HG03045 (cell line): ENCODE data around the gene PISD.

Experiments
- ATAC-seq: cut with Tn5 transposase; IDR thresholded peaks from one replicate; pipeline ENCODE4 v1.9.1; 2021; ENCODE audit warnings: mild to moderate bottlenecking, moderate library complexity; ENCODE audit not compliant: unreplicated experiment

Gene PISD

DNA sequence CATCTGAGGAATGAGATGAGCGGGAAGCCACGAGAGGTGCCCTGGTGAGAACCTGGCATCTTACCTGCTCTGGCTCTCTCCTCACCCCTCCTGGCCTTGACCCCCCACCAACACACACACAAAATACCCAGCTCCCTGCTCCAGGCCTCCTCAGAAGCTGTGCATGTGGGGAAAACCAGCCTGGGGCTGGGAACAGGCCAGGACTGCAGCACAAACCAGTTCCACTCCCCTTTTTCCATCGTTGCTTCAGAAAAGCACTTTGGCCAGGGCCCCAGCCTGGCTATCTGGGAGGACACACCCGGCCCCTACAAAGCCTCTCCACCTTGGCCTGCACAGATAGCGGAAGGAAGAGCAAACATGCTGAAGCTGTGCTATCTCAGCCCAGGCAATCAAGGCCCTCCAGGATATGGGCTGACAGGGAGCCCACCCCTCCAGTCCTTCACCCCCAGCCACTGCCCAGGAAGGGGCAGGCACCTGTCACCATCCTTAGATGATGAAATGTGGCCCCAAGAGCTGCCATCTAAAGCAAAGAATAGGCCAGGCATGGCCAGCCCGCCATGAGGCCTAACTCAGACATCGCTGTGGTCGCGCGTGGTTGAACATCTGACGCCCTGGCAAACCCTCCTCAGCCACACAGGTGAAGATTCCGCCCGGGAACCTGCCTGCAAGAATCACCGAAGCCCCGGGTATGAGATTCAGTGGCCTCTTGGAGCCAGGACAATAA is 35.4 kb downstream of the PISD start:
- ATAC-seq: no peak

DNA sequence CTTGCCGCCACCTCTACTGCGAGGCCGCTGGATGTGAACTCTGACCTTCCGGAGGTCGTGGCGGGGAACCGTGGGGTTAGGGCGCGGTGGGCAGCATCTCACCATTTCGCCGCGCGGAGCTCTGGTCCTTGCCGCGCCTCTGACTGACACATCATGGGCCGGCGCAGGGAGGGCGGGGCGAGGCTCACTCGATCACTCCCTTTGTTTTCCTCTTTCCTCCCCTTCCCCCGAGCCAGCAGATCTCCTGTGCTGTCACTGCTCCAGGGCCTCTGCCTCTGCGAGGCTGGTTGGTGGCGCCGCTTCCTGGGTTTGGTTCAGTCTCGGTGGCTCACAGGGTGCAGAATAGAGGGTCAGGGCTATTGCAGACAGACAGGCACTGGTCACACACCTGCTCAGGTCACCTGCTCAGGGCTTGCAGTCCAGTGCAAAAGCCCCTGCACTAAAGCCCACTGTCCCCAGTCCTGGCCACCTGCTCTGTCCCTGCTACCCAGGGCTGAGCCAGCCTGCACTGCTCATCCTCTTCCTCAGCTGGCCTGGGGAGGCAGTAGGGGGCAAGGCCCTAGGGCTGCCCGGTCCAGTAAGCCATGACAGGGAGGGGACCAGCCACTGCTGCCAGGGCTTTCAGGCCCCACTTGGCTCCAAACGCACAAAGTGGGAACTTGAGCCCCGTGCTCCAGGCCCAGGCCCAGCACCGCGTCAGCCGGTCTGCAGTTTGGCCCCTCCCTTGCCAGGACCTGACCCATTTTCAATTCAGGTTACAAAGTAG is 36.2 kb downstream of the PISD start:
- no peak for ATAC-seq

DNA sequence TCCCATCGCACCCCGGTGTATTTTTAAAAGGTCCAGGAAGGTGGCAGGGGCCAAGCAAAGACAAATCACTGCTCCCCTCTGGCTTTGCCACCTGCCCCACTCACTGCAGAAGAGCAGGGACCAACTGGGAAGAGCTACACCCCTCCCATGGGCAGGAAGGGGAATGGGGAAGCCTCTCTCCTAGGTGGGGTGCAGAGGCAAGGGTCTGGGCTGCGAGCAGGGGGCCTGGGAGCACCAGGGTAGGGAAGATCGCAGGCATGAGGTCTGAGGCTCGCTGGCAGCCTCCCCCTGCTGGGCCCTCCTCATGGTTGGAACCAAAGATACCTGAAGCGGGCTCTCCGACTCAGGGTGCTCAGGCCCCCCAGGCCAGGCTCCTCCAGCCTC is 36.8 kb downstream of the PISD start:
- ATAC-seq: no peak

DNA sequence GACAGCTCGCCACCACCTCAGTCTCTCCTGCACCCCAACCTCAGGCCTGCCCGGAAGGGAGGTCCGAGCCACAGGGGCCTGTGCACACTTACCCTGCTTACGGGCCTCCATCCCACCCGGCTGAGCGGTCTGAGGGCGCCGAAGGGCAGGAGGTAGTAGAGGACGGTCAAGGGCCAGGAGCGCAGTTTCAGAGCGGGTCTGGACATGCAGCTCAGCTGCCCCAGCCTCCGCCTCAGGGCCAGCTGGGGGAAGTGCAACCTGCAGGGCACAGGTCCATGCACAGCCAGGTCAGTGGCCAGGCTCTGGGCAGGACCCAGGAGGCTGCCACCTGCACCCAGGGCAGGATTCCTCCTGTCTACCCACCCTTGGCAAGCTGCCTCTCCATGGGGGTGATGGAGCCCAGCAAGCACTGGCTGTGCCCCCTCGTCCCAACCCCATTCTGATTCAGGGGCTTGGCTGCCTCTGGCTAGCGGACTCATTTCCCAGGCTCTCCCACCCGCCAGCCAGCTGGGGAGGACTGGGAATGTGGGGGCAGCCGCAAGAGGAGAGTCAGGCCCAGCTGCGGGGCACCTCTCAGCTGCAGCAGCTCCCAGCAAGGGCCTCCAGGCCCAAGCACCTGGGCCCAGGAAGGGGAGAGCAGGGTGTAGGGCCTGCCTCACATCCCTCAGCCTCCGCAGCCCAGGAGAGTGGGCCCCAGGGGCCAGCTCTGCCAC is 38.3 kb downstream of the PISD start:
- ATAC-seq: no peak

DNA sequence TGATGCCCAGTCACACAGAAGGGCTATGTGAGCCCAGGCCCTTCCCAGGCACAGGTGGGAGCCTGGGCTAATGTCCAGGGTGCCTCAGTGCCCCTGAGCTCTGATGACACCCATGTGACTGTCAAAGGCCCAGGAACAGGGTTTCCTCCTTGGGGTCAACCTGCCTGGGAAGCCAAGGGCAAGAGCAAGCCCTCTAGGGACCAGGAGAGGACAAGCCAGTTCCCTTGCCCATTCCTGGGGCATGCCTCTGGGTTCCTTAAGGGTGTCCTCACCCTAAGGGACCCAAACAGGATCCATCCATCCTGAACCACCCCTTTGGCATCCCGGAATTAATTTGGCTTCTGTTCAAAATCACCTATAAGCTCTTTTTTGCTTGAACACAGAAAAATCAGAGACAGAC is 39.0 kb downstream of the PISD start:
- ATAC-seq: no peak

DNA sequence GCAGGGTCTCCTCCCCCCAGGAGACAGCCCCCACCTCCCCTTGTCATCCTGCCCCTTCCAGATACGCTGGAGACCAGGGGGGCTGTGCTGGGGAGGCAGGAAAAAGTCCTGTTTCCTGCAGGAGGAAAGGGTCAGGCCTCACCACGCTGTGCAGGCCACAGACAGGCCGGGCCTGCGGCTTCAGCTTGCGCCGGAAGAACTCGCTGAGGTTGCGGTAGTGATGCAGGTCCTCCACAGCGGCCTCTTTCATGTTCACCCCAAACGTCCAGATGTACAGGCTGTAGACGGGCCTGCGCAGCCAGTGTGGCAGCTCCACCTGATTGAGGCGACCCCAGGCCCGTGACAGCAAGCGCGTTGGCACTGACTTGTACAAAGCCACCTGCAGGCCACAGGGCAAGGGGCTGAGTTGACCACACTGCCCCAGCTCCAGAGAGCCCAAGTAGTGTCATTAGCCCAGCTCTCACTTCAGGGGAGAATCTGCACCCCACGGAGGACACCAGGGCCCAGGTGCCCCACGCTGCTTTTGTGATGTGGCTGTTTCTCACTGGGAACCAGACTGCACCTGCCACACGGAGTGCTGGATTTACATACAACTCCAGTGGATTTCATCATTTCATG is 40.4 kb downstream of the PISD start:
- ATAC-seq: no peak

DNA sequence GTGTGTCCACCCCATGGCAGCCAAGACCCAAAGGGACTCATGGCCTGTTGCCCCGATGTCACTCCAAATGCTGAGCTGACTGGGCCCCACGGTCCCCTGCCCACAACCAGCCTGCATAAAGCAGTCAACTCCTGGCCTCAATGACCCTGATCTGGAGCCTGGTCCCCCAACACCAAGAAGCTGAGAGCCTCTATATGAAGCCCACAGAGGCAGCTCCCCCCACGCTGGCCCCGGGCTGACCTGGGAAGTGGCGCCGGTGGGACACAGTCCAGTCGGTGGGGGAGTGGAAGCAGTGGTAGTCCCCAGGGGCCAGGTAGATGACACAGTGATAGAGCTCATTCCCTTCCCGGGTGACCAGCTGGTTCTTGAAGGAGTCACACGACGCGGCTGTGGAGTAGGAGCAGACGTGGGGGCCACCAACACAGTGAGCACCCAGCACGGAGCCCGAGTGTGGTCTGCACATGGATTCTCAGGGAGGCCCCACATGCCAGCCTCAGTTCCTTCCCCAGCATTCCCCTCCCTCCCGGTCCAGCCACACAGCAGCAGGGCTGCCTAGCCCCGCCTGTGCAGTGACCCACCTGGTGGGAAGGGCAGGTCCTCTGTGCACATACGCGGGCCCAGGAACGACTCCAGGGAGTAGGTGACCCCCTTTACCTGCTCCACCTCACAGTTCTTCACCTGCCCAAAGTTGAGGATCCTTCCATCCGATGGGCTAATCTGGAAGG is 41.1 kb downstream of the PISD start:
- ATAC-seq: no peak

DNA sequence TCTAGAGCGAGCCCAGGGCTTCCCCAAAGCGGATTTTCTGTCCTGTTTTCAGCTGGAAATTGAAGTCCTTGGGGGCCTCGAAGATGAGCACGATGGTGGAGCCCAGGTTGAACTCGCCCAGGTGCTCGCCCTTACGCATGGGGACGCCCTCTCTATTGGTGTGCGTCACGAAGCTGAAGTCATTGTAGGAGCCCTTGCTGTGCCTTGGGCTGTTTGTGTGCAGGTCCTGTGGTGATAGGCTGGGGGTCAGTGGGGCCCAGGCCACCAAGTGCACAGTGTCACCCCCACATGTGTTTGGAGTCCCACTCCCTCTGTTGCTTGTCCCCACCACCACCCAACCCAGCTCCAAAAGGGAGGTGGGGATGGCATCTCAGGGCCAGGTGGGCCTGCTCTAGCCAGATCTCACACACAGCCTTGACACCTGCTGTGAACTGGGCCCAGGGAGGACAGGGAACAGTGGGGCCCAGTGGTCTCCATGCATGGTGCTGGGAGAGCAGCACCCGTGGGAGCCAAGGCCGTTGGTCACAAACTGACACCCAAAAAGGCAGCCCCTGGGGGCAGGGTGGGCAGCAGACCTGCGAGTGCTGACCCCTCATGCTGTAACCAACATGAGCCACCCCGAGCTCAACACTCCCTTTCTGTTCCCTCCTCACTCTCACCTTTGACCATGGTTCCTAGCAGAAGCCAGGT is 42.3 kb downstream of the PISD start:
- no peak for ATAC-seq

DNA sequence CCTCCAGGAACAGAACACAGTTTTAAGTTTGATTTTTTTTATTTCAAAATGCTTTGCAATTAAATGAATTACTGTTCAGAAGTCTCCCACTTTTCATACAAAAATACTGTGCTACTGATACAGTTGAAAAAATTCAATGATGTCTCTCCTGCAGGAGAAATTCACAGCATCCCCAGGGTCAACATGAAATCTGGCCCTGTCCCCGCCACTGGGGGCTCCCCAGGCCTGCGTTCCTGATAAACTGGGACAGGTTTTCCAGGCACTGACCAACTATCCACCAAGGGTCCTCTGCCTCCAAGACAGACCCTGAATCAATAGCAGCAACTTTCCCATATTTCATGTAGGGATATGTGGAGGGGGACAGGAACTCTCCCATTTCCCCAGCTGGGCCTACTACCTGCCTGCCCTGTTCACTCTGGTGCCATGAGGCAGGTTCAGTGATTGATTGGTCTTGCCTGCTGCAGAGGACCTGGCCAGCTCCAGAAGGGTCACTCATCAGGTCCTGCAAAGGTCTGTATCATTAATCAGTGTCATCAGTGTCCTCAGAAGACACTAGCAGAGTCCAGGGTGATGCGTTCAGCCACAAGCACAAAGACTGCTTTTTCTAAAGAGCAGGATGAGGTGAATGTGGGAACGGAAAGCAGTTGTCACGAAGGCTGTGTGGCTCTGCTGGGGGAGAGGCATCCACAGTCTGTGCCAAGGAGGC is 43.4 kb downstream of the PISD start:
- no peak for ATAC-seq

DNA sequence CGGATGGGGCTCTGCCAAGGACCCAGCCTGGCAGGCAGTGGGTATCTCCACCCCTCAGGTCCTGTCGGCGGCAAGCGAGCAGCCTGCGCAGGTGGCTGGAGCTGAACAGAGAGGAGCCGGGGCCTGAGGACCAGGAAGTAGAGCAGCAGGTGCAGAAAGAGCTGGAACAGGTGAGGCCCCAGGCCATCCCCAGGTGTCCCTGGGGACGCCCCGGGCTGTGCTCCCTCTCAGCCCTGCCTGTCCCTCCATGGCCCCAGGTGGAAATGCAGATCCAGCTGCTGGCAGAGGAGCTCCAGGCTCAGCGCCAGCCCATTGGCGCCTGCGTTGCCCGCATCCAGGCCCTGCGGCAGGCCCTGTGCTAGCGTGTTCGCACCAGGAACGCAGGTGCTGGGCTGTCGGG is 44.0 kb downstream of the PISD start:
- ATAC-seq: no peak

DNA sequence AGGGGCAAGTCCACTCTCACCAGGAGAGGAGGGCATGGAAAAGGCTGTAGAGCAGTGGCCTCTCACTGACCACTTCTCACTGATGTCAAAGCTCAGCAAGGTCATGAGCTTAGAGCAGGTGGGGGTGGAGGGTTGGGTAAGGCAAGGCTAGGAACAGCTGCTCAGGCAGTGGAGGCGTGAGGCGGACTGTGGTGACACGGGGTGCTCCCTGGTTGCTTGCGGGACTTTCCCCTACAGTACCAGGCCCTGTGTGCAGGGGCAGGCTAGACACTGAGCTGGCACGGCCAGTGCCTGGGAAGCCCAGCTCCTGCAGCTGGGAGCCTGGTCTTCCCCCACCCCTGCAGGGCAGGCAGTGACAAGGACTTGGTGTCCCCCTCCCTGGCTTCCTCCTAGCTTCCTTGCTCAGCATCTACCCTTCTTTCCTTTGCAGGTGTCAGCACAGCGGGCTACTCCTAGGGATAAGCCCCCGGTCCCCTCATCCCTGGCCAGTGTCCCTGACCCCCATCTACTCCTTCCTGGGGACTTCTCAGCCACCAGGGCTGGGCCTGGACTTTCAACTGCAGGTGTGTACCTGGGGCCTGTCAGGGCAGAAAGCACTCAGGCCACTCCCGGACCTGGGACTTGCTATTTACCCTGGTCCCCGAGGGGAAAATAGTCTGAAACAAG is 45.6 kb downstream of the PISD start:
- ATAC-seq: no peak

DNA sequence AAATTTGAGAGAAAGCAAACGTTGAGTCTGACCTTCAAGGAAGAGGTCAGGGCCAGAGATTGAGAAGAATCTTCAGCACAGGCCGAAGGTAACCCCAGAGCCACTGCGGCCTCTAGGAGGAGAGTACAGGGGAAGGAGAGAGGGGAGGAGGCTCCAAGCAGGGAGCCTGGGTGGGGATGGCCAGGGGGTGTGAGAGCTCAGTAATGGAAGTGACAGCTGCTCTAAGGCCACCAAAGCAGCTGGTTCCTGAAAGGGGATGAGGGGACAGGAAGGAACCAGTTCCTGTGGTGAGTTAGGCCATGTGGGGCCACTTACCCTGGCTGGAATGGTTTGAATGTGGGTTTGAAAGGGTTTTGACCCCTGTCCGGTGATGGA is 46.1 kb downstream of the PISD start:
- ATAC-seq: no peak

DNA sequence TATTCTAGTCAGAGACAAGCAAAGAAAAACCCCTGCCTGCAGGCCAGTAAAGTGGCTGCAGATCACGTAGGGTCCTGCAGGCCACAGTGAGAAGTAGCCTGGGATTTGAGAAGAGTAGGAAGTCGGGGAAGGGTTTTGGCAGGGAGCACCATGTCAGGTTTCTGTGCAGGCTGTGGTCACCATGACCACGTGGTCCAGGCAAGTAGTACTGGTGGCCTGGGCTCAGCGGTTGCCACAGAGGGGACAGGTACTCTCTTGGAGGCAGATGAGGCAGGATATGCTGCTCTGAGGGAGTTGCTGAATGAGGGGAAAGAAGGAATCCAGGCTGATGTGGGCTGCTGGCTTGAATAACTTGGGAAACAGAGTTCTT is 46.5 kb downstream of the PISD start:
- ATAC-seq: no peak

DNA sequence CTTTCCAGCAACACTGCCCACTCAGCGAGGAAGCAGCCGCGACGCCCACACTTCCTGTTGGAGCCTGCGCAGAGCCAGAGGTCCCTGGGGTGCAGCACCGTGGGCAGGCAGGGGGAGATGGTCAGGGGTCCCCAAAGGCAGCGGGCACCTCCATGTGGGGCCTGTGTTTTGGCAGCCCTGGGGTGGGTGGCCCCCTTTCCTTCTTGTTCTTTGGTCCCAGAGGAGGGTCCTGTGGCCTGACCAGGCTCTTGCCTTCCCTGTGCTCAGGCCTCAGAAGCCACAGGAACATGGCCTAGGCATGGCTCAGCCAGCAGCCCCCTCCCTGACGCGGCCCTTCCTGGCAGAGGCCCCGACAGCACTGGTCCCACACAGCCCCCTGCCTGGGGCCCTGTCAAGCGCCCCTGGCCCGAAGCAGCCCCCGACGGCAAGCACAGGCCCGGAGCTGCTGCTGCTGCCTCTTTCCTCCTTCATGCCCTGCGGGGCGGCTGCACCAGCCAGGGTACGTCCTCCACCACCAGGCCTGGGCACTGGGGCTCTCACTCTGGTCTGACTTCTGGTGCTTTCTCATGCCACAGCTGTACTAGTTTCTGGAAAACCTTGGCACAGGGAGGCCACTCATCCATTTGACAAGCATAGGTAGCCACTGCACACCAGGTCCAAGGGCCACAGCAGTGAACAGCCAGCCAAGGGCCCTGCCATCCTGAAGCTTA is 47.1 kb downstream of the PISD start:
- ATAC-seq: no peak

DNA sequence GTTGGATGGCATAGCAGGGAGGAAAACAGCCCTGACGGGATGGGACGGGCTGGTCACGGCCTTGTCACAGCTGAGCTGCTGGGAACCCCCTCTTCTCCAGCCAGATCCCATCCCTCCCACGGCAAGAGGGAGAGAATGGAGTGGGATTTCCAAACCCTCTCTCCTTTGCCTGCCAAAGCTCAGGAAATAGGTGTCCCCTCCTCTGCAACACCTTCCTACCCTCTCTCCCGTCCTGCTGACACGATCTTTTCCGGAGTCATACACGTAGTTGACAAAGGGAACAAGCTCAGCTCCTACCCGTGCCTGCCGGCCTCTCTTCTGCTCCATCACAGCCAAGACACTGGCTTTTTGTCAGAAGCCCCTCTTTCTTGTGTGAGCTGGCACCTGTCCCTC is 48.1 kb downstream of the PISD start:
- ATAC-seq: no peak

DNA sequence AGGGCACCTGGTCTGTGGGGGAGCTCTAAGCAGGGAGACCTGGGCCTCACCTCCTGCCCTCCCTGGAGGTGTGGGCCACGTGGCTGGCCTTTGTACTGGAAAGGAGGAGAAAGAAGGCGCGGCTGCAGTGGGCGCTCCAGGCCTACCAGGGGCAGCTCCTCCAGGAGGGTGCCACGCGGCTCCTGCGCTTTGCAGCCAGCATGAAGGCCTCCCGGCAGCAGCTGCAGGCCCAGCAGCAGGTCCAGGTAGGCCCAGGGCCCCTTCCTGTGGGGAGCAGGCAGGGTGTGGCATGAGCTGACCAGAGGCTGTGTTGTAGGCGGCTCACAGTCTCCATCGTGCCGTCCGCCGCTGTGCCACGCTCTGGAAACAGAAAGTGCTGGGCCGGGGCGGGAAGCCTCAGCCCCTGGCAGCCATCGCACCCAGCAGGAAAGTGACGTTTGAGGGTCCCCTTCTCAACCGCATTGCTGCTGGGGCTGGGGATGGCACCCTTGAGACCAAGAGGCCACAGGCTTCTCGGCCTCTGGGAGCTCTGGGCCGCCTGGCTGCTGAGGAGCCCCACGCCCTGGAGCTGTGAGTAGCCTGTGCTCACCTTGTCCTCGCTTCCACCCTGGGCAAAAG is 48.6 kb downstream of the PISD start:
- ATAC-seq: no peak

DNA sequence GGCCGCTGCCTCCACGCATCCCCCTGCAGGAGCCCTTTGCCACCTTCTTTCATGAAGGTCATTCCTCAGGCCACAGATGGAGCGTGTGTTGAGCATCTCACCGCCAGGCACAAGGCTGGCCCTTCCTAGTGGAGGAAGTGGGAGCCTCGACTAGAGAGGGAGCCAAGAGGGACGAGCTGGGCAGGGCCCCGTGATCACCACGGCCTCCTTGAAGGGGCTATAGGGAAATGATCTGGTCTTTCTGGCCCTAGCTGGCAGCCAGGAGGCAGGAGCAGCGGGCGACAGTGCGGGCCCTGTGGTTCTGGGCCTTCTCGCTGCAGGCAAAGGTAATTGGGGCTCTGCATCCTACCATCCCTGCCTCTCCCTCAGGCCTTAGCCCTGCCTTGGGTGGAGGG is 49.1 kb downstream of the PISD start:
- no peak for ATAC-seq

DNA sequence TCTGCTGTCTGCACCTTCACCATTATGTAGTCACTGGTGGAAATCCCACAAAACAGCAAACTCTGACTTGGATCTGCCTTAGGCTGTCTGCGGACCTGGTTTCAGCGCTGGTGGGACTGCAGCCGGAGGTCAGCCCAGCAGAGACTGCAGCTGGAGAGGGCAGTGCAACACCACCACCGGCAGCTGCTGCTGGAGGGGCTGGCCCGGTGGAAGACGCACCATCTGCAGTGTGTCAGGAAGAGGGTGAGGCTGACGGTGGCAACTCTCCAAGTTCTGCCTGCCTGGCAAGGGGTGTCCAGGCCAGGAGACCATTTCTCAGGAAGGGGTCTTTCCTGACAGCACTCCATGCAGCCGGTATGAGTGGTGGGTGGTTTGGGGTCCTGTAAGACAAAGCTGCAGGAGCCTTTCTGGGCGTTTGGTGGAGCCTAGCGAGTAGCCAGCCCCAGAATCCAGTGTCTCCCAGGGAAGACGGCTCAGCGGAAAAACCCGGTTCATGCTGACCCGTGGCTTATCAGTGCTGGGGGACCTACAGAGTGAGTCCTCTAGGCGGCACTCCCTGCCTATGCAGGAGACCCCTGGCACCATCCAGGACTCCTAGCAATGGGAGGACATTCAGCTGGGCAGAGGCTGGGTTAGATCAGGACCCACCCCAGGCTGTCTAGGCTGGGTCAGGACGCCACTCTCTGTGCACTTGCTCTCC is 50.8 kb downstream of the PISD start:
- ATAC-seq: no peak
